HL-60 (cell line): ENCODE results near the gene ATXN7L1.

ENCODE experiments used
- CTCF ChIP-seq: IDR thresholded peaks from one replicate; pipeline ENCODE4 v1.5.1; 2011; ENCODE audit warnings: low read length, control low read depth, inconsistent platforms; ENCODE audit not compliant: insufficient read depth
- GABPA ChIP-seq: IDR thresholded peaks from 2 replicates; pipeline ENCODE4 v1.6.1; 2012; ENCODE audit warnings: low read depth
- POLR2AphosphoS5 ChIP-seq: IDR thresholded peaks from 2 replicates; pipeline ENCODE4 v1.6.1; 2012; ENCODE audit warnings: low read depth

DNA sequence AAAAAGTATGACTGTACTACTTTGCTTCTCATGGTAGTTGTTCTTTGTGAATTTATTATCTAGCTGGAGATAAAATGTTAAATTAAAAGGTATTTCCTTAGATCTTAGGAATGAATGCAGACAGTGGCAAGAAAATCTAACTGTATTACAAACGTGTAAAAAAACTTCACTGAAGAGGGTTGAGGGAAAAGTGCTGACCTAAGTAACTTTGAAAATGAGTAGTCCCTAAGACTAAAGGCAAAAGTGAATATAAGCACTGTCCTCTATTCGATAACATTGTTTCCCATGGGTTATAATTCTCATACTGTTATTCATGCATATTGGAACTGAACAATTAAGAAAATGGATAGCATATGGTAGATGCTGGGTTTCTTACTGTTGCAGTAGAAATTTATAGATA is 148.4 kb downstream of the ATXN7L1 start:
- TF ChIP-seq CTCF: no peak
- no peak for TF ChIP-seq POLR2AphosphoS5
- no peak for TF ChIP-seq GABPA
